HEK293 (cell line): ENCODE data around the gene PLB1.

ENCODE experiments used
- CTCF ChIA-PET: fragments of 350-600 bp; formaldehyde crosslinking; extraction: SDS; loops from one replicate; lab custom pipeline; 2021; ENCODE audit warnings: antibody characterized with exemption; lab: Yijun Ruan, JAX
- POLR2A ChIA-PET: fragments of 300-600 bp; formaldehyde crosslinking; extraction: SDS; loops from one replicate; lab custom pipeline; 2020; ENCODE audit warnings: antibody characterized with exemption, inconsistent platforms; lab: Yijun Ruan, JAX
- H3K27ac ChIP-seq: fragments of 200-500 bp; sonication (Bioruptor generic); 2 replicates; pipeline ENCODE4 v1.5.1; 2014; ENCODE audit warnings: low read depth, low read length, control low read depth, inconsistent platforms; ENCODE audit errors: extremely low read depth
- H3K36me3 ChIP-seq, 2 experiments: fragments of 200-500 bp in 1 of 2; sonication (Bioruptor generic) in 1 of 2; 1 replicate in 1 of 2; 2 replicates in 1 of 2; pipeline ENCODE4 v1.5.1; 2014 to 2017; ENCODE audit warnings: inconsistent platforms in 2 of 2, low read length in 2 of 2; ENCODE audit not compliant: control insufficient read depth in 2 of 2, insufficient read depth in 1 of 2
- H3K4me1 ChIP-seq: fragments of 200-500 bp; sonication (Bioruptor generic); 2 replicates; pipeline ENCODE4 v1.5.1; 2014; ENCODE audit warnings: mild to moderate bottlenecking, low read length, inconsistent platforms; ENCODE audit not compliant: control insufficient read depth, insufficient read depth
- H3K4me3 ChIP-seq: 2 replicates; pipeline ENCODE4 v1.5.1; 2011; ENCODE audit warnings: low read depth, mild to moderate bottlenecking, control low read depth, low read length, moderate library complexity
- H3K9me3 ChIP-seq: fragments of 200-500 bp; sonication (Bioruptor generic); 2 replicates; pipeline ENCODE4 v1.5.1; 2014; ENCODE audit warnings: low read depth, low read length, inconsistent platforms; ENCODE audit not compliant: control insufficient read depth, insufficient read depth
- INSM2 ChIP-seq: fragments of 450-650 bp; formaldehyde crosslinking; IDR thresholded peaks from 2 replicates; pipeline ENCODE4 v1.5.1; 2016; ENCODE audit warnings: missing biosample characterization, missing genetic modification characterization
- KLF8 ChIP-seq: fragments of 450-650 bp; formaldehyde crosslinking; IDR thresholded peaks from 2 replicates; pipeline ENCODE4 v1.5.1; 2016; ENCODE audit warnings: missing biosample characterization, missing genetic modification characterization
- PRDM2 ChIP-seq: fragments of 450-650 bp; formaldehyde crosslinking; IDR thresholded peaks from 2 replicates; pipeline ENCODE4 v1.5.1; 2016; ENCODE audit warnings: missing biosample characterization, missing genetic modification characterization, borderline replicate concordance
- REPIN1 ChIP-seq: fragments of 450-650 bp; formaldehyde crosslinking; IDR thresholded peaks from 2 replicates; pipeline ENCODE4 v1.5.1; 2017; ENCODE audit warnings: missing biosample characterization, missing genetic modification characterization, low read depth
- SCRT2 ChIP-seq: fragments of 450-650 bp; formaldehyde crosslinking; IDR thresholded peaks from 2 replicates; pipeline ENCODE4 v1.5.1; 2016; ENCODE audit warnings: missing biosample characterization, missing genetic modification characterization
- SP7 ChIP-seq: fragments of 450-650 bp; formaldehyde crosslinking; IDR thresholded peaks from 2 replicates; pipeline ENCODE4 v1.5.1; 2016; ENCODE audit warnings: missing biosample characterization, missing genetic modification characterization
- ZBTB6 ChIP-seq: fragments of 450-650 bp; formaldehyde crosslinking; IDR thresholded peaks from 2 replicates; pipeline ENCODE4 v1.5.1; 2017; ENCODE audit warnings: missing biosample characterization, missing genetic modification characterization
- ZFP41 ChIP-seq: fragments of 450-650 bp; formaldehyde crosslinking; IDR thresholded peaks from 2 replicates; pipeline ENCODE4 v1.5.1; 2016; ENCODE audit warnings: missing biosample characterization, missing genetic modification characterization, borderline replicate concordance
- ZNF155 ChIP-seq: fragments of 450-650 bp; formaldehyde crosslinking; IDR thresholded peaks from 2 replicates; pipeline ENCODE4 v1.5.1; 2016; ENCODE audit warnings: missing biosample characterization, missing genetic modification characterization
- ZNF266 ChIP-seq: fragments of 450-650 bp; formaldehyde crosslinking; IDR thresholded peaks from 2 replicates; pipeline ENCODE4 v1.5.1; 2016; ENCODE audit warnings: missing biosample characterization, missing genetic modification characterization, low read depth
- ZNF350 ChIP-seq: fragments of 450-650 bp; formaldehyde crosslinking; IDR thresholded peaks from 2 replicates; pipeline ENCODE4 v1.5.0; 2017; ENCODE audit warnings: missing biosample characterization, mild to moderate bottlenecking, missing genetic modification characterization
- ZNF394 ChIP-seq: fragments of 450-650 bp; formaldehyde crosslinking; IDR thresholded peaks from 2 replicates; pipeline ENCODE4 v1.5.1; 2016; ENCODE audit warnings: missing biosample characterization, missing genetic modification characterization, mild to moderate bottlenecking, moderate library complexity, borderline replicate concordance
- ZNF404 ChIP-seq: fragments of 450-650 bp; formaldehyde crosslinking; IDR thresholded peaks from 2 replicates; pipeline ENCODE4 v1.5.1; 2017; ENCODE audit warnings: missing biosample characterization, missing genetic modification characterization
- ZNF416 ChIP-seq: fragments of 450-650 bp; formaldehyde crosslinking; IDR thresholded peaks from 2 replicates; pipeline ENCODE4 v1.5.1; 2016; ENCODE audit warnings: missing biosample characterization, missing genetic modification characterization
- ZNF426 ChIP-seq: fragments of 450-650 bp; formaldehyde crosslinking; IDR thresholded peaks from 2 replicates; pipeline ENCODE4 v1.5.1; 2017; ENCODE audit warnings: missing biosample characterization, missing genetic modification characterization, mild to moderate bottlenecking, inconsistent platforms, moderate library complexity
- ZNF433 ChIP-seq: fragments of 450-650 bp; formaldehyde crosslinking; IDR thresholded peaks from 2 replicates; pipeline ENCODE4 v1.5.1; 2016; ENCODE audit warnings: missing biosample characterization, missing genetic modification characterization, low read depth
- ZNF488 ChIP-seq: fragments of 450-650 bp; formaldehyde crosslinking; IDR thresholded peaks from 2 replicates; pipeline ENCODE4 v1.5.1; 2016; ENCODE audit warnings: missing biosample characterization, missing genetic modification characterization
- ZNF501 ChIP-seq: fragments of 450-650 bp; formaldehyde crosslinking; IDR thresholded peaks from 2 replicates; pipeline ENCODE4 v1.5.1; 2016; ENCODE audit warnings: missing biosample characterization, missing genetic modification characterization
- ZNF521 ChIP-seq: fragments of 450-650 bp; formaldehyde crosslinking; IDR thresholded peaks from 2 replicates; pipeline ENCODE4 v1.5.1; 2017; ENCODE audit warnings: missing biosample characterization, mild to moderate bottlenecking, missing genetic modification characterization
- ZNF585B ChIP-seq: fragments of 450-650 bp; formaldehyde crosslinking; IDR thresholded peaks from 2 replicates; pipeline ENCODE4 v1.5.1; 2016; ENCODE audit warnings: missing biosample characterization, missing genetic modification characterization
- ZNF677 ChIP-seq: fragments of 450-650 bp; IDR thresholded peaks from 2 replicates; pipeline ENCODE4 v1.5.0; 2018; ENCODE audit warnings: missing biosample characterization, mild to moderate bottlenecking, missing genetic modification characterization, moderate library complexity
- ZNF76 ChIP-seq: fragments of 450-650 bp; formaldehyde crosslinking; IDR thresholded peaks from 2 replicates; pipeline ENCODE4; 2016; ENCODE audit warnings: low read depth, missing biosample characterization, missing genetic modification characterization, borderline replicate concordance
- TF ChIP-seq, protein P1 (sequence below): fragments of 450-650 bp; formaldehyde crosslinking; IDR thresholded peaks from 2 replicates; pipeline ENCODE4 v1.5.1; 2016; ENCODE audit warnings: missing biosample characterization, missing genetic modification characterization, low read depth

Gene PLB1

DNA sequence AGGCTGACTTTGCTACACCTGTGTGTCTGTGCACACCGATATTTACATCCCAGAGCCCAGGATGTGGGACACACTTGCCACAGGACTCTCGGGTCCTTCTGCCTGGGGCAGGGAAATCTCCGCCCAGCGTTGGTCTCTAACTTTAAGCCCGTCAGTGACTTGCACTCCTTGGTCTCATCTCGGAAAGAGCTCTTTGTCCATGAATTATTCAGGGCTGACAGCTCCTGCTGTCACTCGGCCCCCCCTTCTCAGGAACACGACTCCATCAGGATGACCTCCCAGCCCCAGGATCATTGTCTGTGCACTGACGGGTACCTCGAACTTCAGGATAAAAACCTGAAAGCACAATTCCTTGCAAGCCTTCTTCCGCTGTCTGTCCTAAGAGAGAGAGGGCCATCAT is 26.6 kb downstream of the PLB1 start:
- TF ChIP-seq ZNF416 (tag by site-specific recombination) (no peak), ZFP41 (tag by site-specific recombination) (no peak), ZNF76 (tag by site-specific recombination) (no peak), ZNF426 (tag by site-specific recombination) (no peak), ZNF433 (tag by site-specific recombination) (no peak), ZNF501 (tag by site-specific recombination) (no peak), KLF8 (tag by site-specific recombination) (no peak), ZNF155 (tag by site-specific recombination) (no peak), ZNF488 (tag by site-specific recombination) (no peak), SCRT2 (tag by site-specific recombination) (no peak), ZNF677 (tag by site-specific recombination) (no peak), ZNF350 (no peak), ZNF585B (no peak), ZNF266 (tag by site-specific recombination) (no peak), REPIN1 (tag by site-specific recombination) (no peak), ZBTB6 (tag by site-specific recombination) (no peak), ZNF404 (tag by site-specific recombination) (no peak), INSM2 (tag by site-specific recombination) (no peak), SP7 (no peak)
- TF ChIP-seq, protein P1, sequence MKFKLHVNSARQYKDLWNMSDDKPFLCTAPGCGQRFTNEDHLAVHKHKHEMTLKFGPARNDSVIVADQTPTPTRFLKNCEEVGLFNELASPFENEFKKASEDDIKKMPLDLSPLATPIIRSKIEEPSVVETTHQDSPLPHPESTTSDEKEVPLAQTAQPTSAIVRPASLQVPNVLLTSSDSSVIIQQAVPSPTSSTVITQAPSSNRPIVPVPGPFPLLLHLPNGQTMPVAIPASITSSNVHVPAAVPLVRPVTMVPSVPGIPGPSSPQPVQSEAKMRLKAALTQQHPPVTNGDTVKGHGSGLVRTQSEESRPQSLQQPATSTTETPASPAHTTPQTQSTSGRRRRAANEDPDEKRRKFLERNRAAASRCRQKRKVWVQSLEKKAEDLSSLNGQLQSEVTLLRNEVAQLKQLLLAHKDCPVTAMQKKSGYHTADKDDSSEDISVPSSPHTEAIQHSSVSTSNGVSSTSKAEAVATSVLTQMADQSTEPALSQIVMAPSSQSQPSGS: no peak
- Histone ChIP-seq H3K36me3 (no peaks in the 10 kb centered on the region), H3K27ac (no peak overlapping the region), H3K4me3 (no peak overlapping the region), H3K9me3 (no peaks in the 10 kb centered on the region), H3K4me1 (no peaks in the 10 kb centered on the region)
- POLR2A ChIA-PET: no interaction called here
- CTCF ChIA-PET: no interaction called here

- no peak overlapping the region for H3K27ac ChIP-seq
- H3K9me3 ChIP-seq: no peaks in the 10 kb centered on the region
- POLR2A ChIA-PET: no interaction called here
- CTCF ChIA-PET: no interaction called here
- no peak overlapping the region for H3K4me3 ChIP-seq
- no peaks in the 10 kb centered on the region for H3K4me1 ChIP-seq
- no peaks in the 10 kb centered on the region for H3K36me3 ChIP-seq
- TF ChIP-seq PRDM2 (tag by site-specific recombination) (no peak), ZNF394 (tag by site-specific recombination) (no peak), ZNF521 (tag by site-specific recombination) (no peak)
Measured at GRCh38 chr2:28523902-28524301, 28.0 kb downstream of the PLB1 start.
